Stimulated activated CD4-positive, alpha-beta T cell treated with anti-CD3 and anti-CD28 coated beads, Interleukin-1b, Interleukin-23, amount 100 ng/mL, for 4 hours (primary cell): ENCODE measurements around the gene GTSE1.

ENCODE experiments used
- DNase-seq, 2 donors: peaks; one replicate each; pipeline ENCODE4 v3.0.0-alpha.2; 2020; ENCODE audit warnings: low read depth in 2 of 2

GTSE1 gene

GRCh38 chr22:46351767-46352166, 55.1 kb downstream of the GTSE1 start:
- DNase-seq: no peak

- no peak for DNase-seq
Observed at GRCh38 chr22:46352276-46352675, 55.6 kb downstream of the GTSE1 start.

- no peak for DNase-seq
Observed at GRCh38 chr22:46352691-46353386, 56.2 kb downstream of the GTSE1 start.

GRCh38 chr22:46353483-46354105, 56.9 kb downstream of the GTSE1 start:
- no peak for DNase-seq

GRCh38 chr22:46354176-46354992, 57.7 kb downstream of the GTSE1 start:
- DNase-seq: no peak

DNA sequence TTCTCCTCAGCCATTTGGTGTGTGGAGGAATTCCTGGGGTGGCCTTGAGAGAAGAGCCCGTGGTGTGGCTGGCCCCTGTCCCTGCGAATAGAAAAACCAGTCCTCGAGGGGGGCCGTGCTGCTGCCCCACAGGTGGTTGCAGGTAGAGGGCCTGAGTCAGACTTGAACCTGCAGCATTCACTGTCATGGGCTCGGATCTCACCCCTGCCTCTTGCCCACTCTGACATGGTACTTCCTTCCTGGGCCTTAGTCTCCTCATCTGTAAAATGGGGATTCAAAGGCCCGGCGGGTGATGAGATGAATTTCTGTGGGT, 58.3 kb downstream of the GTSE1 start:
- no peak for DNase-seq

DNA sequence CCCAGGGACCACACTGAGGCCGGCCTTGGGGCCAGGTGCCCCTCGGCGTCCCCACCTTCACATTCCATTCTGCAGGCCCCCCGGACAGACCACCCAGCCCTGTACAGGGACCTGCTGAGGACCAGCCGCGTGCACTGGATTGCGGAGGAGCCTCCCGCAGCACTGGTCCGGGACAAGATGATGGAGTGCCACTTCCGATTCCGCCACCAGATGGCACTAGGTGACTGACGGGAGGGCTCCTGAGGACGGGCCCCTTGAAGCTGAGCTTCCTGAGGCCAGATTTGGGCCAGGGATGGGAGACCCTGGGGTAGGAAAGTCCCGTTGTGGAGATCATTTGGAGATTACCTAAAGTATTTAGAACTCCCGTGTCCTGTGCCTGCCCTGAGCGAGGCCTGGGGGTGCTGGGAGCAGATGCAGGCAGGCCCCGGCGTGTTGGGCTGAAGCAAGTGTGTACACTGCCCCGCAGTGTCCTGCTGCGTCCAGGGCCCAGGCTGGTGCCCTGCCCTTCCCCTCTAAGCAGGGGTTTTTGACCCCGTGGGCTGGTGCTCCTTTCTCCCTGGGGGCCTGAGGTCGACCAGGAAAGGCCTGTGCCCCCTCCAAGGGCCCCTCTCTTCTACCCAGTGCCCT, 58.8 kb downstream of the GTSE1 start:
- DNase-seq: peak; percentile 35 to 48

GRCh38 chr22:46355996-46356471, 59.4 kb downstream of the GTSE1 start:
- DNase-seq: no peak

DNA sequence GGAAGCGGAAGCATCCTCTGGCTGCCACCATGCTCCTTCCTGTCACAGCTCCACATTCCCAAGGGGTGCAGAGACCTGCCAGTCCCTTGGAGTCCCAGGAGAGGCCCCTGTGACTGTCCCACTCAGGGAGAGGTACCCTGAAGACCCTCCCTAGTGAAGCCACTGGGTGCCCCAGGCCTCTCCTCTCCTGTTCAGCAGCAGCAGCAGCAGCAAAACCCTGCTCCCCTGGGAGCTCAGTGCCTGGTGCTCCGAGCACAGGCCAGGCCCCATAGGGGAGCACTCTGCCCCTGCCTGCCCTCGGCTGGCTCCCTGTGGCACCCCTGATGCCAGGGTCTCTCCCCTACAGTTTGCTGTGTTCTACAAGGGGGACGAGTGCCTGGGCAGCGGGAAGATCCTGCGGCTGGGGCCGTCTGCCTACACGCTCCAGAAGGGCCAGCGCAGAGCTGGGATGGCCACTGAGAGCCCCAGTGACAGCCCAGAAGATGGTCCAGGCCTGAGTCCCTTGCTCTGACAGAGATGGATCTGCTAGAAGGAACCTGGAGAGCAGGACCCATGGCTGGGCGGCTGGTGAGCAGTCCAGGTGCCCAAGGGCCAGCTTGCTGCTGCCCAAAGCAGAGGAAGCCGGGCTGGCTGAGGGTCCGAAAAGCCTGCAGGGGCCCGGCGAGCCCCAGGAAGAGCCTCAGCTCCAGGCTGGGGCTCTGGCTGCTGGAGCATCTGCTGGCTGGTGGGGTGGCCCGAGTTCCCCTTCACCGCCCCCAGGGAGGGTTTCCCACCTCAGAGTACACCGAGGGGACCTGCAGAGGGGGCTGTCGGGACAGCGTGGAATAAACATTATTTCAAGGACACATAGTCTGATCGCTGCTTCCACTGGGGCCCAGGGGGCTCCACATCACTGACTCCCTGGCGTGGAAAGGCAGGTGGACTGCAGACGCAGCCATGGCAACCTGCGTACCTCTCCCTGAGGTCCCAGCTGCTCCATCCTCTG, 60.1 kb downstream of the GTSE1 start:
- no peak for DNase-seq

DNA sequence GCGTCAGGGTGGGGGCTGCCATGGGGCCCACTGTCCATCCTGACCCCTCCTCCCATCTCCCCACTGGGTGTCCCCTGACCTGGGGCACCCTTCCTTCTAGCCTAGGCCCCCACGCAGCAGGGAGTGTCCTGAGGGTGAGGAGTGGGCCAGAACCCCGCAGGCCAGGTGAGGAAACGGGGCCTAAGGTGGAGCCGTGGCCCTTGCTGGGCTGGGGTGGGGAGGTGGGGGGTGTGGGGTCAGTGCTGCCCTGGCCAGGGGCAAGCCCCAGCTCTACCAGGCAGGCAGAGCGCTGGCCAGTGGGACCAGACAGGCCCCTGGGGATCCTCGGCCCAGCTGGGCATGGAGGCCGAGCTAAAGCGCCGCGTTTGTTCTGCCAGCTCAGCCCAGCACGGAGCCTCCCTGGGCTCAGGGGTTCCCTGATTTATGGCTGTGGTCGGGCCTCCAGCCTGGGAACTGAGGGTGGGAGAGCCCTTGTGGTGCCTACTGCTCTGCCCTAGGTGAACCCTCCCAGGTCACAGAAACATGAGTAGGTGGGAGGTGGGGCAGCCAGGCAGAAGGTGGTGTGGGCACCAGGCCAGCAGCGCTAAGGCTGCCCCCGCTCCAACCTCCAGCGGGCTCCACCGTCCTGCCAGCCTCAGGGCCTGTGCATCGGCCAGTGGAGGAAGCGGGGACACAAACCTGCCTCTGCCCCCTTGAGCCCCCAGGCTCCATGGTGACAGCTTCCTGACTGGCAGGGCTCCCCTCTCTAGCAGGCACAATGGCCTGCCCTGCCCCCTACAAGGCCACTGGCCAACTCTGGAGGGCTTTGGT, 61.2 kb downstream of the GTSE1 start:
- DNase-seq: no peak

GRCh38 chr22:46358766-46359165, 62.1 kb downstream of the GTSE1 start:
- DNase-seq: no peak

DNA sequence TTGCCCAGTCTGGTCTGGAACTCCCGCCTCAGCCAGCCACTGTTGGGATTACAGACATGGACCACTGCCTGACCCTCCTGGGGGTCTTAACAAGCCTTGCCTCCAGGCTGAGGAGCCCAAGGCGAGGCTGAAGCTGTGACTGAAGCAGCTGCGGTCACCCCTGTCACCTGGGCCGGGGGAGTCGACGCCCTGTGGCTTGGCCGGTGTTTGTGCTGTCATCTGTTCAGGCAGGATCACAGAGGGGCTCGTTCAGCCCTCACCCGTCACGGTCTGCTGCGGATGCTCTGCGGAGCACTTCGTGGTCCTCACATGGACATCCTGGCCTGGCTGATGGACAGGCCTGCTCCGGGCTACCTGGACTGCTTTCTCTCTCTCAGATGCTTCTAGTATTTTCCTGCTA, 62.7 kb downstream of the GTSE1 start:
- DNase-seq: no peak

DNA sequence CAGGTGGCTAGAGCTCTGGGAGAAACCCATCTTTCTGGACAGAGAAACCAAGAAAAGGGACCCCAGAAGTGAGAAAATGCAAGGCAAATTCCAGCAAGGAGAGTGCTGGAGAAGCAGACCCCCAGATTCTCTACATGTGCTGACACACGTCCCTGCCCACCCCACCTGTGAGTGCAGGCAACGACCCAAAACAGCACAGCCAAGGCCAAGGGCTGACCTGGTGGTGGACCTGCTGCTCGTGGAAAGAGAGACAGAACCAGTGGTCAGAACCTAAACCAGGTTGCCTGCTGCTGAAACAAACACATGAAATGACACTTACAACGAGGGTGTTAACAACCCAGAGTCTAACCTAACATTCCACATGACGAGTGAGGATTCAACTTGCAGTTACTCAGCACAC, 63.4 kb downstream of the GTSE1 start:
- DNase-seq: no peak

GRCh38 chr22:46360891-46361290, 64.2 kb downstream of the GTSE1 start:
- no peak for DNase-seq

GRCh38 chr22:46361826-46362202, 65.1 kb downstream of the GTSE1 start:
- DNase-seq: no peak

DNA sequence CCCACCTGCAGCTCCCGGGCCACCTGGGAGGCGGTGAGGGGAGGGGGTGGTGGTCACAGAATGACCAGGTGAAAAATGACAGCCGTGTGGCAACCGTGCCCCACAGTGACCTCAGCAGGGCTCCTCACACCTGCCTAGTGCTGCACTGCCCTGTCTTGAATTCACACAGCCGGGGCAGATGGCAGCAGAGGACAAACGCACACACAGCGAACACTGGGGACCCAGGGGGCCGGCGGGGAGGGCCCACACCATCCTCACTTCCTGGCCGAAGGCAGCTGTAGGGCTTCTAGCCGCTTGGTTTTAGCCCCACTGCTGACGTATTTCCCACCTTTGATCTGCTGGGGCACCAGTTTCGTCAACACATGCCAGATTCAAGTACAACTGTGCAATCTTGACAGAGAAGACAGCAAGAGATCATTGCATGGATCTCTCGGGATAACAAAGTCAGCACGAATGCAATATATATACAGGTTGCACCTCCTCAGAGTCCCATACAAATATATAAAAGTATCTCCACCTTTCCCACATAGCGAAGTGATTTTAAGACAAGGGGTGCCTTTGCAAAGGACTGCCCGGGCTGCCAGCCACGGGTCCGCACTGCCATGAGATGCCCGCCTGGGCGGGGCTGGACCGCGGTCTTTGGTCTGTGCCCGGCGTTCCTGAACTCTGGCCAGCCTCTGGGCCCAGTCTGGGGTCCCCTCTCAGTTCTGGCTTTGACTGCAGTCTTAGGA, 65.7 kb downstream of the GTSE1 start:
- DNase-seq: no peak

DNA sequence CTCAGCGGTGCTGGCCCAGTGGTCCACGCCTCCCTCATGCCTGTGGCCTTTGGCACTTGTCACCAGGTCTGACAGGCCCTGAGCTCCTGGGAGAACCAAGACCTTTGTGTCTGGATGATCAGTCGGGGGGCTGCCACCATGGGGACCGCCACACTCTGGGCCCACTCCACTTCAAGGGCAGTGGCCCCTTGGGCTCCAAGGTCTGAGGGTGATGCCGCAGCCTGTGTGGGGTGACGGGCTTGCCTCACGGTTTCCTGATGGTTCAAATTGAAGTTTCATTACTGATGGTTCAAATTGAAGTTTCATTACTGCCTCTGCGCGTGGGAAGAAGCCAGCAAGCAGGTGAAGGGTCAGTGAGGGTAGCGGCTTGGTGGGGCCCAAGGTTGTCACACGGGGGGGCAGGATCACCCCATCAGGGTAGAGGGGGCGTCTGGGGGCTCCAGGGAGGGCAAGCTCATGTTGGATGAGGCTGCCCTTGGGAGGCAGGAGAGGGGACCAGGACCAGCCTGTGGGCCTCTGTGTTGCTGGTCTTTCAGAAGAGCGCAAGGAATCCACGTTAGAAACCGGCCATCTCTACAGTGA, 66.4 kb downstream of the GTSE1 start:
- no peak for DNase-seq

DNA sequence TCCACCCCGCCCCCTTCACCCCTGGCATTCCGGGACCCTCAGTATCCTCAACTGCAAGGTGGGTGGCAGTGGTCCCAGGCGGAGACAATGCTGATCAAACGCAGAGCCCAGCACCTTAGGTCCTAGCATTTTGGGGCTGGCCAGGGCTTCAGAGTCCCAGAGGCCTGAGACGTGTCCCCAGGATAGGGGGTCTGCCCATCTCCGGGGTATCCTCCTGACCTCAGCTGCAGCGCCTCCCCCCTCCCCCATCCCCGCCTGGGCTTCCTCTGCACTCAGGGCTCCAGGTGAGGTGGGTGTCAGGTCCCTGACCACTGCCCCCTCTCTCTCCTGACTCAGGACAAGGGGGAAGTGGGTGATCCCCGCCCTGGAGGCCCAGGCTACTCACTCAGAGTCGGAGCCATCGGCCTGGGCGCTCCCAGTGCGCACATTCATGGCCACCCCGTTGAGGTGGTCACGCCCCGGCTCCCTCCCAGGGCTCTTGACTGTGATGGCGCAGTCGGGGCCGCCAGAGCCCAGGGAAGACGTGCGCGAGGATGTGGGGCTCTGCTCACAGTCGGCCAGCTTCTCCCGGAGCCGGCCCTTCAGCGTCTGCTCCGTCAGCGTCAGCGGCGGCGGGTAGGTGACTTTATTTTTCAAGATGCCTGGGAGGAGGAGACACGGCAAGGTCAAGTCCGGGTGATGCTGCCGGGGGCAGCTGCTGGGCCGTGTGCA, 67.1 kb downstream of the GTSE1 start:
- no peak for DNase-seq
